ENCODE measurements around the gene CNPY3.

GRCh38 chr6:42891199-42891722 is 38.0 kb upstream of the CNPY3 start:
- no peak for TF ChIP-seq CTCF (IDR thresholded peaks at IDR 0.05 in 8 of 11, conservative IDR thresholded peaks at IDR 0.05 in 3 of 11)
- no peak for TF ChIP-seq POLR2A (IDR thresholded peaks at IDR 0.05)
- TF ChIP-seq POLR2AphosphoS5 (IDR thresholded peaks at IDR 0.05) = no peak

Data from spleen (tissue), 7 donors.